Prostate gland (tissue), 2 donors: ENCODE results near the gene NYAP2.

ENCODE experiments used
- POLR2AphosphoS5 ChIP-seq: sonication (generic); formaldehyde crosslinking; IDR thresholded peaks from one replicate; pipeline ENCODE4 v1.6.1; 2017; ENCODE audit warnings: antibody characterized with exemption
- TF ChIP-seq, protein P1 (sequence below), 4 experiments: fragments of 200-600 bp in 2 of 4; fragments of 450-650 bp in 2 of 4; sonication (generic) in 2 of 4; IDR thresholded peaks; 1 replicate in 3 of 4; 2 replicates in 1 of 4; pipeline ENCODE4 v1.5.1; 2016 to 2019; ENCODE audit warnings: antibody characterized with exemption in 4 of 4, mild to moderate bottlenecking in 2 of 4, moderate library complexity in 2 of 4

DNA sequence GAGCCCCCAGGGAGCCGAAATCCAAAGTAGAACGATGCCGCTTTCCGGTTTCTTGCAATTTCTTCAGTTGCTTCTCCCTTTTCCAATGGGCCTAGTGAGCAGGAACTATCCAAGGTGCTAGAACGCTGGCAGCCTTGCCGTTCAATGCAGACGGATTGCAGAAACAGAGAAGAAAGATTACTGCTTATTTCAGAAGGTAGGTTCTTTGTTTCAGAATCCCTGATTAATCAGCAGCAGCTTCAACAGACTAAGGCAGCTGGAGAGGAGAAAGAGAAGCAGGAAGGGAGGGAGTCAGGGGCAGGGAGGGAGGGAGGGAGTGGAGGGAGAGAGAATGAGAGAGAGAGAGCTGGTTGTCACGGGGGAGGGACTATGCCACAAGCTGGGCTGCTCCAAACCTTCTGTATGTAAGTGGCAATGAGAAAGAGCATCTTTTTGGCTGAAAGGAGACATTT is 576 bp downstream of the NYAP2 start:
- TF ChIP-seq, protein P1, sequence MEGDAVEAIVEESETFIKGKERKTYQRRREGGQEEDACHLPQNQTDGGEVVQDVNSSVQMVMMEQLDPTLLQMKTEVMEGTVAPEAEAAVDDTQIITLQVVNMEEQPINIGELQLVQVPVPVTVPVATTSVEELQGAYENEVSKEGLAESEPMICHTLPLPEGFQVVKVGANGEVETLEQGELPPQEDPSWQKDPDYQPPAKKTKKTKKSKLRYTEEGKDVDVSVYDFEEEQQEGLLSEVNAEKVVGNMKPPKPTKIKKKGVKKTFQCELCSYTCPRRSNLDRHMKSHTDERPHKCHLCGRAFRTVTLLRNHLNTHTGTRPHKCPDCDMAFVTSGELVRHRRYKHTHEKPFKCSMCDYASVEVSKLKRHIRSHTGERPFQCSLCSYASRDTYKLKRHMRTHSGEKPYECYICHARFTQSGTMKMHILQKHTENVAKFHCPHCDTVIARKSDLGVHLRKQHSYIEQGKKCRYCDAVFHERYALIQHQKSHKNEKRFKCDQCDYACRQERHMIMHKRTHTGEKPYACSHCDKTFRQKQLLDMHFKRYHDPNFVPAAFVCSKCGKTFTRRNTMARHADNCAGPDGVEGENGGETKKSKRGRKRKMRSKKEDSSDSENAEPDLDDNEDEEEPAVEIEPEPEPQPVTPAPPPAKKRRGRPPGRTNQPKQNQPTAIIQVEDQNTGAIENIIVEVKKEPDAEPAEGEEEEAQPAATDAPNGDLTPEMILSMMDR (IDR thresholded peaks at IDR 0.05) = no peak
- TF ChIP-seq POLR2AphosphoS5 = no peak
